Adrenal gland (tissue), 12 donors: ENCODE results near the gene ROR1. TPM values are rescaled to one million over a fixed set of nuclear protein-coding genes. Genes with fewer than 3 reads are reported as not detected.

Experiments used
- DNase-seq, 7 donors: peaks; one replicate each; pipeline ENCODE4 v3.0.0-alpha.2; 2019 to 2020
- H3K27ac ChIP-seq, 5 donors: fragments of 200-600 bp; sonication (generic) in 4 of 5; 1 replicate in 3 of 5; 2 replicates in 2 of 5; pipeline versions ENCODE4 v1.5.1 to v1.8.0; 2016 to 2020; ENCODE audit warnings: mild to moderate bottlenecking in 1 of 5
- H3K27me3 ChIP-seq: fragments of 200-600 bp; 2 replicates; pipeline ENCODE4 v1.8.0; 2021
- H3K36me3 ChIP-seq, 2 donors: fragments of 200-600 bp; replicated peaks in 1 of 2; 1 replicate in 1 of 2; 2 replicates in 1 of 2; pipeline versions ENCODE4 v1.5.1 to v1.8.0; 2018 to 2022
- H3K4me1 ChIP-seq, 2 donors: fragments of 200-600 bp; replicated peaks in 1 of 2; 1 replicate in 1 of 2; 2 replicates in 1 of 2; pipeline versions ENCODE4 v1.5.1 to v1.8.0; 2018 to 2021
- H3K4me3 ChIP-seq, 4 donors: fragments of 200-600 bp; sonication (generic) in 3 of 4; one replicate each; pipeline ENCODE4 v1.5.1; 2016 to 2018
- H3K9me3 ChIP-seq, 3 donors: fragments of 200-600 bp; sonication (generic) in 1 of 3; replicated peaks in 1 of 3; 1 replicate in 2 of 3; 2 replicates in 1 of 3; pipeline versions ENCODE4 v1.5.1 to v1.8.0; 2016 to 2021
- POLR2A ChIP-seq, 2 donors: fragments of 450-650 bp; IDR thresholded peaks; one replicate each; pipeline ENCODE4 v1.6.1; 2017; ENCODE audit warnings: antibody characterized with exemption in 2 of 2, mild to moderate bottlenecking in 2 of 2, moderate library complexity in 1 of 2
- WGBS, 4 donors: extraction: QIAGEN DNeasy Blood & Tissue Kit in 2 of 4; methylation state at CpG; one replicate each; pipeline versions ENCODE4 v1.1.5 to v1.1.7; 2013 to 2017; 5-methylcytosine and 5-hydroxymethylcytosine counted together
- intact Hi-C, 2 donors: fragments of 100-400 bp; cut with DNase I; formaldehyde crosslinking; loops; one replicate each; pipeline versions ENCODE4 v1.14.1 to v1.15.0; 2022 to 2023
- polyA plus RNA-seq, 3 donors: library from polyadenylated mRNA; stranded (reverse); fragments of 200-250 nt in 2 of 3; fragments of 350-450 nt in 1 of 3; fragmentation: Illumina TruSeq in 1 of 3; extraction: RNeasy Lipid Tissue Mini Kit (QIAGEN cat#74804) in 1 of 3; gene quantifications; one replicate each; pipeline ENCODE4 v1.2.3, GENCODE V29; 2013 to 2014
- total RNA-seq, 9 donors: library from RNA; depleted of rRNA in 4 of 9; stranded (reverse); fragments of >200 nt in 4 of 9; fragments of 120-200 nt in 1 of 9; fragmentation: NEBNext Ultra II Directional in 1 of 9; extraction: Animal tissue kit (Norgen Biotek cat#: 25700) in 1 of 9; gene quantifications; one replicate each; pipeline versions ENCODE4 v1.1.0 to v1.2.4, GENCODE V29; 2013 to 2023
- TF ChIP-seq, protein P1 (sequence below), 6 experiments: fragments of 450-650 bp in 4 of 6; fragments of 200-600 bp in 2 of 6; sonication (generic) in 1 of 6; IDR thresholded peaks; 1 replicate in 5 of 6; 2 replicates in 1 of 6; pipeline versions ENCODE4 v1.5.1 to v1.8.0; 2016 to 2021; ENCODE audit warnings: antibody characterized with exemption in 6 of 6, mild to moderate bottlenecking in 2 of 6, moderate library complexity in 1 of 6
- donor health status: healthy with polysubstance abuse.
- donor health status: Bipolar disorder and iron deficiency.
- donor health status: DM: yes; HTN: yes; CAD: no.
- donor health status: DM: no; HTN: no; CAD: no.
- donor health status: DM: no; HTN: no; CAD: no.
- donor health status: DM: yes; HTN: yes; CAD: no.

Gene ROR1
- total and polyA plus RNA-seq, 12 donors, result 0.54 to 4.6 (median 2.6) TPM

DNA sequence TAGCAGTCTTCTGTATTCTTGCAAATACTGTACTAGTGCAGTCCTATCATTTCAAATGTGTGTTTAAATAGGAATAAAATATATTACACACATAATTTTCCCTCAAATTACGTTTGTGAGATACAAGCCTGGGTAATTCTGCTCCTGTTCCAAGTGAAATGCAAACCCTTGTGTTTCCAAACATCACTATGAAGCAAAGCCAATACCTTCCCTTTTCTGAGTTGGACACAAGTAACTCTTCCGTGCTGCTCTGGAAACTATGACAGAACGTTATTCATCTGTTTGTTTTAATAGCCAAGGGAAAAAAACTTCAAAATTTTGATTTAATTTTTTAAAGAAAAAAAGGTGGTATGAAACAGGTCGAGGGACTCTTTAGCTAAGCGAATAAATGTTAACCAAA is 355.9 kb downstream of the ROR1 start:
- intact Hi-C loops, result loop anchor here in 1 of 2 donors (10.0 kb wide), 1 partner anchor 435 kb away; no protein-coding TSS in a partner anchor
- H3K4me1 ChIP-seq, result no peaks in the 10 kb centered on the region
- H3K4me3 ChIP-seq, result no peak overlapping the region
- no peaks in the 10 kb centered on the region for H3K36me3 ChIP-seq
- no peak for TF ChIP-seq POLR2A (IDR thresholded peaks at IDR 0.05)
- TF ChIP-seq, protein P1, sequence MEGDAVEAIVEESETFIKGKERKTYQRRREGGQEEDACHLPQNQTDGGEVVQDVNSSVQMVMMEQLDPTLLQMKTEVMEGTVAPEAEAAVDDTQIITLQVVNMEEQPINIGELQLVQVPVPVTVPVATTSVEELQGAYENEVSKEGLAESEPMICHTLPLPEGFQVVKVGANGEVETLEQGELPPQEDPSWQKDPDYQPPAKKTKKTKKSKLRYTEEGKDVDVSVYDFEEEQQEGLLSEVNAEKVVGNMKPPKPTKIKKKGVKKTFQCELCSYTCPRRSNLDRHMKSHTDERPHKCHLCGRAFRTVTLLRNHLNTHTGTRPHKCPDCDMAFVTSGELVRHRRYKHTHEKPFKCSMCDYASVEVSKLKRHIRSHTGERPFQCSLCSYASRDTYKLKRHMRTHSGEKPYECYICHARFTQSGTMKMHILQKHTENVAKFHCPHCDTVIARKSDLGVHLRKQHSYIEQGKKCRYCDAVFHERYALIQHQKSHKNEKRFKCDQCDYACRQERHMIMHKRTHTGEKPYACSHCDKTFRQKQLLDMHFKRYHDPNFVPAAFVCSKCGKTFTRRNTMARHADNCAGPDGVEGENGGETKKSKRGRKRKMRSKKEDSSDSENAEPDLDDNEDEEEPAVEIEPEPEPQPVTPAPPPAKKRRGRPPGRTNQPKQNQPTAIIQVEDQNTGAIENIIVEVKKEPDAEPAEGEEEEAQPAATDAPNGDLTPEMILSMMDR (IDR thresholded peaks at IDR 0.05), result no peak
- H3K9me3 ChIP-seq, result no peaks in the 10 kb centered on the region
- DNase-seq, result no peak
- 73 to 80% (median 77%) methylated on average over 5 of the region's 5 CpGs for WGBS, 4 donors
- no peaks in the 10 kb centered on the region for H3K27me3 ChIP-seq
- no peak overlapping the region for H3K27ac ChIP-seq

DNA sequence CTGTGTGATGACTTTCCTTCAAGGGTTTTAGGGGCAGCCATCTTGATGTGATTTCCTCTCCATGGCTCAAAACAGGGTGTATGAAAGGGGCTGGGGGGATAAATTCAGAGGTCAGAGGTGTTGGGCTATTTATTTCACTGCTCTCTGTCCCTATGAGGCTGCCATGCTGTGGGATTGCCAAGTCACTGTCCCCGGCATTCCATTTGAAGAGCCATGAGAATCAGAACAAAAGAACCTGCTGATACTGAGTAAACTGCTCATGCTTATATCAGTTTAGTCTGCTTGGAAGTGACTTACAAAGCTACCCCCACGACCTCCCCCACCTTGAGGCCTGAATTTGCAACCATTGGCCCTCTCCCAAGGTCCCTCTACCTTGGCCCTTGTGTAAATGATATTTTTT is 357.3 kb downstream of the ROR1 start:
- 75 to 85% (median 82%) methylated on average over 2 of the region's 2 CpGs for WGBS, 4 donors
- Histone ChIP-seq H3K27ac (no peak overlapping the region), H3K4me1 (no peaks in the 10 kb centered on the region), H3K4me3 (no peak overlapping the region), H3K27me3 (no peaks in the 10 kb centered on the region), H3K36me3 (no peaks in the 10 kb centered on the region), H3K9me3 (no peaks in the 10 kb centered on the region)
- TF ChIP-seq POLR2A (IDR thresholded peaks at IDR 0.05), result no peak
- TF ChIP-seq, protein P1 (IDR thresholded peaks at IDR 0.05), result no peak
- no peak for DNase-seq
- intact Hi-C loops, result loop anchor here in 1 of 2 donors (10.0 kb wide), 1 partner anchor 436 kb away; no protein-coding TSS in a partner anchor

GRCh38 chr1:64133036-64133435 is 359.2 kb downstream of the ROR1 start:
- intact Hi-C loops, result loop anchor here in 1 of 2 donors (10.0 kb wide), 1 partner anchor 438 kb away; no protein-coding TSS in a partner anchor
- Histone ChIP-seq H3K4me3 (no peak overlapping the region), H3K27me3 (no peaks in the 10 kb centered on the region), H3K9me3 (no peaks in the 10 kb centered on the region), H3K27ac (no peak overlapping the region), H3K4me1 (no peaks in the 10 kb centered on the region), H3K36me3 (no peaks in the 10 kb centered on the region)
- DNase-seq, result no peak
- TF ChIP-seq, protein P1 (IDR thresholded peaks at IDR 0.05), result no peak
- no peak for TF ChIP-seq POLR2A (IDR thresholded peaks at IDR 0.05)
- WGBS, 4 donors, result 81 to 85% (median 83%) methylated on average over 5 of the region's 5 CpGs

GRCh38 chr1:64135462-64136223 is 361.8 kb downstream of the ROR1 start:
- Histone ChIP-seq H3K9me3 (no peaks in the 10 kb centered on the region), H3K27me3 (no peaks in the 10 kb centered on the region), H3K27ac (no peak overlapping the region), H3K4me3 (no peak overlapping the region), H3K36me3 (no peaks in the 10 kb centered on the region), H3K4me1 (no peaks in the 10 kb centered on the region)
- intact Hi-C loops, result loop anchor here (5.0 to 10.0 kb wide), 4 partner anchors 107 to 448 kb away; no protein-coding TSS in a partner anchor
- no peak for DNase-seq
- TF ChIP-seq POLR2A (IDR thresholded peaks at IDR 0.05), result no peak
- TF ChIP-seq, protein P1 (IDR thresholded peaks at IDR 0.05), result no peak
- 95 to 100% (median 96%) methylated on average over 3 of the region's 3 CpGs for WGBS, 4 donors
